IMR-90 (cell line): ENCODE data around the gene TCERG1L. TPM values are rescaled to one million over a fixed set of nuclear protein-coding genes. Genes with fewer than 3 reads are reported as not detected.

ENCODE experiments used
- ATAC-seq: fragments of 200-7000 bp; cut with Tn5 transposase; 2 replicates; pipeline ENCODE4 v1.9.1; 2020; ENCODE audit warnings: low read depth, mild to moderate bottlenecking, moderate library complexity
- BruUV-seq: library from RNA; stranded (reverse); fragments of 400-500 nt; replicated peaks from 2 replicates; lab custom pipeline; 2021; lab: Mats Ljungman, UMichigan
- CTCF ChIA-PET: fragments of 300-600 bp; formaldehyde crosslinking; extraction: SDS; loops from one replicate; lab custom pipeline; 2021; ENCODE audit warnings: antibody characterized with exemption; lab: Yijun Ruan, JAX
- POLR2A ChIA-PET: fragments of 300-600 bp; sonication (Branson Sonifier 250); formaldehyde crosslinking; loops from one replicate; lab custom pipeline; 2022; ENCODE audit warnings: antibody characterized with exemption; ENCODE audit not compliant: unreplicated experiment; lab: Charles Lee
- DNase-seq: peaks from one replicate; pipeline ENCODE4 v3.0.0; 2013
- H2AFZ ChIP-seq: replicated peaks from 2 replicates; pipeline ENCODE3; 2013; ENCODE audit warnings: low read length, mild to moderate bottlenecking; ENCODE audit not compliant: poor library complexity
- H2AK5ac ChIP-seq: 2 replicates; pipeline ENCODE4 v1.6.1; 2013; ENCODE audit warnings: low read depth, low read length, inconsistent platforms
- H2AK9ac ChIP-seq: replicated peaks from 2 replicates; pipeline ENCODE3; 2013; ENCODE audit warnings: mild to moderate bottlenecking, low read depth, low read length, moderate library complexity; ENCODE audit not compliant: poor library complexity
- H2BK120ac ChIP-seq: 2 replicates; pipeline ENCODE4 v1.6.1; 2013; ENCODE audit warnings: low read depth, low read length, inconsistent platforms
- H2BK15ac ChIP-seq: 3 replicates; pipeline ENCODE4 v1.6.1; 2013; ENCODE audit warnings: low read depth, low read length, inconsistent platforms
- H2BK20ac ChIP-seq: 2 replicates; pipeline ENCODE4 v1.6.1; 2013; ENCODE audit warnings: low read depth, mild to moderate bottlenecking, inconsistent platforms, low read length, moderate library complexity
- H2BK5ac ChIP-seq: 2 replicates; pipeline ENCODE4 v1.6.1; 2013; ENCODE audit warnings: mild to moderate bottlenecking, low read depth, low read length, inconsistent platforms; ENCODE audit not compliant: poor library complexity, severe bottlenecking
- H3K14ac ChIP-seq: replicated peaks from 2 replicates; pipeline ENCODE4 v1.6.1; 2013; ENCODE audit warnings: low read depth, low read length, inconsistent platforms
- H3K18ac ChIP-seq: 2 replicates; pipeline ENCODE4 v1.6.1; 2013; ENCODE audit warnings: low read depth, low read length, control low read depth
- H3K23ac ChIP-seq: 2 replicates; pipeline ENCODE4 v1.6.1; 2013; ENCODE audit warnings: low read depth, low read length, inconsistent platforms
- H3K27ac ChIP-seq: 2 replicates; pipeline ENCODE4 v1.5.1; 2013; ENCODE audit warnings: mild to moderate bottlenecking, control low read depth, low read length; ENCODE audit not compliant: insufficient read depth
- H3K27me3 ChIP-seq: 2 replicates; pipeline ENCODE4 v1.6.1; 2013; ENCODE audit warnings: low read length; ENCODE audit not compliant: control insufficient read depth, insufficient read depth
- H3K36me3 ChIP-seq: 2 replicates; pipeline ENCODE4 v1.6.1; 2013; ENCODE audit warnings: low read length, mixed read lengths; ENCODE audit not compliant: control insufficient read depth, insufficient read depth
- H3K4ac ChIP-seq: 2 replicates; pipeline ENCODE4 v1.6.1; 2013; ENCODE audit warnings: low read depth, low read length, inconsistent platforms
- H3K4me1 ChIP-seq: 2 replicates; pipeline ENCODE4 v1.6.1; 2013; ENCODE audit warnings: low read length, mixed read lengths; ENCODE audit not compliant: control insufficient read depth, insufficient read depth
- H3K4me2 ChIP-seq: 2 replicates; pipeline ENCODE4 v1.6.1; 2013; ENCODE audit warnings: low read depth, mild to moderate bottlenecking, control low read depth, low read length, moderate library complexity
- H3K4me3 ChIP-seq: 2 replicates; pipeline ENCODE4 v1.5.1; 2013; ENCODE audit warnings: low read depth, mild to moderate bottlenecking, control low read depth, low read length, moderate library complexity; ENCODE audit not compliant: insufficient read depth
- H3K56ac ChIP-seq: 2 replicates; pipeline ENCODE4 v1.6.1; 2013; ENCODE audit warnings: low read length, inconsistent platforms; ENCODE audit not compliant: insufficient read depth; ENCODE audit errors: extremely low read depth
- H3K79me1 ChIP-seq, 2 experiments: 2 replicates each; pipeline ENCODE4 v1.6.1; 2013; ENCODE audit warnings: low read length in 2 of 2, inconsistent platforms in 1 of 2, low read depth in 1 of 2
- H3K9ac ChIP-seq: 2 replicates; pipeline ENCODE4 v1.6.1; 2013; ENCODE audit warnings: low read depth, low read length, control low read depth
- H3K9me1 ChIP-seq: 2 replicates; pipeline ENCODE4 v1.6.1; 2013; ENCODE audit warnings: low read length, inconsistent platforms; ENCODE audit not compliant: insufficient read depth
- H3K9me3 ChIP-seq: 2 replicates; pipeline ENCODE4 v1.6.1; 2013; ENCODE audit warnings: low read length; ENCODE audit not compliant: control insufficient read depth, insufficient read depth
- H4K20me1 ChIP-seq: 2 replicates; pipeline ENCODE4 v1.6.1; 2013; ENCODE audit warnings: low read length, inconsistent platforms; ENCODE audit not compliant: insufficient read depth
- H4K5ac ChIP-seq: 2 replicates; pipeline ENCODE4 v1.6.1; 2013; ENCODE audit warnings: mild to moderate bottlenecking, low read depth, low read length, control low read depth
- H4K8ac ChIP-seq, 2 experiments: 2 replicates each; pipeline ENCODE4 v1.6.1; 2013; ENCODE audit warnings: low read depth in 2 of 2, low read length in 2 of 2, control low read depth in 1 of 2, inconsistent platforms in 1 of 2
- H4K91ac ChIP-seq: 2 replicates; pipeline ENCODE4 v1.6.1; 2013; ENCODE audit warnings: low read depth, low read length, inconsistent platforms; ENCODE audit not compliant: insufficient read depth
- BHLHE40 ChIP-seq: fragments of 150-350 bp; IDR thresholded peaks from 2 replicates; pipeline ENCODE4 v1.6.1; 2016; ENCODE audit warnings: mild to moderate bottlenecking, low read depth, low read length
- CEBPB ChIP-seq: IDR thresholded peaks from 2 replicates; pipeline ENCODE4 v1.6.1; 2012; ENCODE audit warnings: low read depth, low read length, improper control_type of control experiment
- FOS ChIP-seq: fragments of 150-350 bp; IDR thresholded peaks from 2 replicates; pipeline ENCODE4 v1.6.1; 2016; ENCODE audit warnings: low read depth, low read length
- MAFK ChIP-seq: IDR thresholded peaks from 2 replicates; pipeline ENCODE4 v1.6.1; 2012; ENCODE audit warnings: low read depth, low read length, improper control_type of control experiment
- MAZ ChIP-seq: IDR thresholded peaks from 2 replicates; pipeline ENCODE4 v1.6.1; 2012; ENCODE audit warnings: low read depth, mild to moderate bottlenecking, low read length, improper control_type of control experiment, moderate library complexity, borderline replicate concordance
- MXI1 ChIP-seq: IDR thresholded peaks from 2 replicates; pipeline ENCODE4 v1.6.1; 2012; ENCODE audit warnings: low read depth, mild to moderate bottlenecking, low read length, moderate library complexity, borderline replicate concordance
- NFE2L2 ChIP-seq: fragments of 150-350 bp; IDR thresholded peaks from 2 replicates; pipeline ENCODE4 v1.6.1; 2016; ENCODE audit warnings: low read depth, mild to moderate bottlenecking, low read length
- POLR2A ChIP-seq: IDR thresholded peaks from 2 replicates; pipeline ENCODE4 v1.6.1; 2012; ENCODE audit warnings: mild to moderate bottlenecking, low read depth, low read length
- RAD21 ChIP-seq: IDR thresholded peaks from 2 replicates; pipeline ENCODE4 v1.6.1; 2012; ENCODE audit warnings: low read length, improper control_type of control experiment
- RCOR1 ChIP-seq: IDR thresholded peaks from 2 replicates; pipeline ENCODE4 v1.6.1; 2012; ENCODE audit warnings: mild to moderate bottlenecking, low read length, improper control_type of control experiment; ENCODE audit not compliant: insufficient replicate concordance
- SMC3 ChIP-seq: fragments of 150-350 bp; IDR thresholded peaks from 2 replicates; pipeline ENCODE4 v1.6.1; 2016; ENCODE audit warnings: low read depth, mild to moderate bottlenecking, antibody characterized with exemption, low read length, moderate library complexity
- WGBS, 2 experiments: methylation state at CpG; one replicate each; pipeline versions ENCODE4 v1.1.5 to v1.1.7; 2013; ENCODE audit warnings: missing lambda C conversion rate in 2 of 2; ENCODE audit not compliant: insufficient read length in 1 of 2; ENCODE audit errors: extremely low coverage in 2 of 2; 5-methylcytosine and 5-hydroxymethylcytosine counted together
- dilution Hi-C: fragments of 300-500 bp; cut with HindIII; formaldehyde crosslinking; loops from one replicate; pipeline ENCODE4 v1.14.3; 2018; ENCODE audit warnings: low sequenced_read_pairs; ENCODE audit not compliant: unreplicated experiment
- in situ Hi-C: fragments of 300-500 bp; cut with MboI; formaldehyde crosslinking; loops from 3 replicates; pipeline ENCODE4 v1.14.3; 2019; ENCODE audit warnings: low sequenced_read_pairs, inconsistent platforms, mixed read lengths
- intact Hi-C: fragments of 100-400 bp; cut with micrococcal nuclease; formaldehyde crosslinking; loops from 2 replicates; pipeline ENCODE4 v1.10.0; 2022
- polyA plus RNA-seq, 3 experiments: library from polyadenylated mRNA; depleted of rRNA; stranded (reverse); fragments of >200 nt; gene quantifications; 2 replicates each; pipeline ENCODE4 v1.2.3, GENCODE V29; 2012; ENCODE audit warnings: low replicate concordance in 1 of 3
- total RNA-seq: library from RNA; depleted of rRNA; stranded (reverse); fragments of >200 nt; gene quantifications from 2 replicates; pipeline ENCODE4 v1.2.3, GENCODE V29; 2012
- TF ChIP-seq, protein P1 (sequence below): conservative IDR thresholded peaks from 2 replicates; pipeline ENCODE4 v1.5.1; 2012; ENCODE audit warnings: mild to moderate bottlenecking, low read depth, low read length, improper control_type of control experiment

TCERG1L gene
- total and polyA plus RNA-seq, 2 of the 4 experiments (the other 2 are of a cell fraction) = not detected

DNA sequence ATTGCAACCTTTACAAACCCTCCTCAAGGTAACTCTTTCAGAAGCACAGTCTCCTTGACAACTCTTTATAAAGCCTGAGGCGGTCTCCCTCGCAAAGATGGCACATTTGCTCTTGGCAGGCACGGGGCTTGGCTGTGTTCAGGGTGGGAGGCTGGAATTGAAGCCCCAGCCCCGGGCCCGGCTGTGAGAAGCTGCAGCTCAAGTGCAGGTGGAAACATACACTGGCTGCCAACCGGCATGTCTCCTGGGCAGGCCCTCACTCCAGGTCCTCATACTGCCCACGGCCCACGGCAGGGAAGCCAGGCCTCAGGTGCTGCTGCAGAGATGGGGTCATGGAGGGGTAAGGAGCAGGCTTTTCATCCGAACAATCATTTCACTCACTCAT lies 194.5 kb downstream of the TCERG1L start:
- no peak for TF ChIP-seq CEBPB
- no peak for TF ChIP-seq BHLHE40
- TF ChIP-seq POLR2A = no peak
- no peak for TF ChIP-seq SMC3
- no peak for TF ChIP-seq MAFK
- TF ChIP-seq MXI1 = no peak
- TF ChIP-seq FOS = no peak
- TF ChIP-seq RAD21 = no peak
- no peak for TF ChIP-seq NFE2L2
- TF ChIP-seq, protein P1, sequence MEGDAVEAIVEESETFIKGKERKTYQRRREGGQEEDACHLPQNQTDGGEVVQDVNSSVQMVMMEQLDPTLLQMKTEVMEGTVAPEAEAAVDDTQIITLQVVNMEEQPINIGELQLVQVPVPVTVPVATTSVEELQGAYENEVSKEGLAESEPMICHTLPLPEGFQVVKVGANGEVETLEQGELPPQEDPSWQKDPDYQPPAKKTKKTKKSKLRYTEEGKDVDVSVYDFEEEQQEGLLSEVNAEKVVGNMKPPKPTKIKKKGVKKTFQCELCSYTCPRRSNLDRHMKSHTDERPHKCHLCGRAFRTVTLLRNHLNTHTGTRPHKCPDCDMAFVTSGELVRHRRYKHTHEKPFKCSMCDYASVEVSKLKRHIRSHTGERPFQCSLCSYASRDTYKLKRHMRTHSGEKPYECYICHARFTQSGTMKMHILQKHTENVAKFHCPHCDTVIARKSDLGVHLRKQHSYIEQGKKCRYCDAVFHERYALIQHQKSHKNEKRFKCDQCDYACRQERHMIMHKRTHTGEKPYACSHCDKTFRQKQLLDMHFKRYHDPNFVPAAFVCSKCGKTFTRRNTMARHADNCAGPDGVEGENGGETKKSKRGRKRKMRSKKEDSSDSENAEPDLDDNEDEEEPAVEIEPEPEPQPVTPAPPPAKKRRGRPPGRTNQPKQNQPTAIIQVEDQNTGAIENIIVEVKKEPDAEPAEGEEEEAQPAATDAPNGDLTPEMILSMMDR = no peak
- TF ChIP-seq RCOR1 = no peak
- no peak for TF ChIP-seq MAZ
- Histone ChIP-seq H2AK9ac (no peak overlapping the region), H2BK20ac (no peak overlapping the region), H4K20me1 (no peaks in the 10 kb centered on the region), H3K4me3 (no peak overlapping the region), H3K9me3 (peaks cover 53% of the 10 kb centered on the region), H3K27ac (no peak overlapping the region), H4K8ac (no peak overlapping the region), H3K79me1 (no peaks in the 10 kb centered on the region), H3K23ac (no peak overlapping the region), H3K18ac (no peak overlapping the region), H2AFZ (no peak overlapping the region), H2AK5ac (no peak overlapping the region), H2BK5ac (no peak overlapping the region), H2BK120ac (no peak overlapping the region), H3K4me1 (no peaks in the 10 kb centered on the region), H3K4ac (no peak overlapping the region), H3K36me3 (no peaks in the 10 kb centered on the region), H3K4me2 (no peak overlapping the region), H3K14ac (no peak overlapping the region), H4K5ac (no peak overlapping the region), H3K56ac (no peak overlapping the region), H3K9ac (no peak overlapping the region), H3K9me1 (no peaks in the 10 kb centered on the region), H2BK15ac (no peak overlapping the region), H4K91ac (no peak overlapping the region), H3K27me3 (no peaks in the 10 kb centered on the region)
- 30% methylated on average over 2 of the region's 9 CpGs; no CpG with 5 or more reads in 1 of the 2 experiments for WGBS, 2 experiments
- ATAC-seq (no peak), DNase-seq (no peak)
- ChIA-PET POLR2A (no interaction called here), CTCF (no interaction called here)
- intact Hi-C loops (no loop called here), in situ Hi-C loops (no loop called here), dilution Hi-C loops (no loop called here)
- BruUV-seq = no TSS peak
